HepG2 (cell line): Measurements from ENCODE around the gene ADCY10. TPM values are rescaled to one million over a fixed set of nuclear protein-coding genes. Genes with fewer than 3 reads are reported as not detected.

Source experiments
- ASH2L ChIP-seq: fragments of 300-600, 200-600 bp; sonication (generic); IDR thresholded peaks from 2 replicates; pipeline ENCODE4 v1.7.0; 2017; ENCODE audit warnings: low read depth, mild to moderate bottlenecking, moderate library complexity, mixed read lengths, low read length; ENCODE audit not compliant: insufficient read length
- CSRNP1 ChIP-seq: sonication (generic); formaldehyde crosslinking; IDR thresholded peaks from 2 replicates; pipeline ENCODE4 v1.8.1; 2023; ENCODE audit warnings: mild to moderate bottlenecking, missing genetic modification reagents
- JARID2 ChIP-seq: sonication (generic); formaldehyde crosslinking; IDR thresholded peaks from 2 replicates; pipeline ENCODE4 v1.8.1; 2023; ENCODE audit warnings: missing genetic modification reagents, inconsistent platforms; ENCODE audit not compliant: insufficient replicate concordance
- KAT7 ChIP-seq: IDR thresholded peaks from 2 replicates; pipeline ENCODE4 v1.6.1; 2018; ENCODE audit warnings: borderline replicate concordance, missing compliant biosample characterization
- KMT2A ChIP-seq: sonication (generic); formaldehyde crosslinking; IDR thresholded peaks from 2 replicates; pipeline ENCODE4 v1.4.0; 2020; ENCODE audit warnings: missing genetic modification reagents
- MTF2 ChIP-seq: sonication (generic); formaldehyde crosslinking; IDR thresholded peaks from 2 replicates; pipeline ENCODE4 v1.5.0; 2020; ENCODE audit warnings: missing genetic modification reagents, borderline replicate concordance
- NONO ChIP-seq, 2 experiments: fragments of 450-650 bp in 1 of 2; sonication (generic) in 1 of 2; formaldehyde crosslinking in 1 of 2; IDR thresholded peaks in 1 of 2; conservative IDR thresholded peaks in 1 of 2; 2 replicates each; pipeline versions ENCODE4 v1.6.1 to v1.8.0; 2017 to 2022; ENCODE audit warnings: mild to moderate bottlenecking in 1 of 2, missing genetic modification reagents in 1 of 2, moderate library complexity in 1 of 2
- RFX1 ChIP-seq: fragments of 450-650 bp; IDR thresholded peaks from 2 replicates; pipeline ENCODE4 v1.6.1; 2017
- SIX4 ChIP-seq: sonication (generic); formaldehyde crosslinking; IDR thresholded peaks from 2 replicates; pipeline ENCODE4 v1.4.0; 2020; ENCODE audit warnings: missing genetic modification reagents
- SRSF9 ChIP-seq: fragments of 200-400 bp; formaldehyde crosslinking; IDR thresholded peaks from 2 replicates; pipeline ENCODE4 v1.6.1; 2018; ENCODE audit warnings: borderline replicate concordance, mild to moderate bottlenecking, low read depth, low read length; ENCODE audit not compliant: insufficient read depth, poor library complexity, severe bottlenecking
- SUZ12 ChIP-seq: fragments of 150-350 bp; IDR thresholded peaks from 2 replicates; pipeline ENCODE4 v1.6.1; 2014; ENCODE audit warnings: low read depth, low read length
- TCF12 ChIP-seq, 2 experiments: fragments of 450-650 bp in 1 of 2; sonication (generic) in 1 of 2; formaldehyde crosslinking in 1 of 2; IDR thresholded peaks; 2 replicates each; pipeline versions ENCODE4 v1.6.1 to v1.8.0; 2017 to 2022; ENCODE audit warnings: antibody characterized with exemption in 1 of 2, mild to moderate bottlenecking in 1 of 2, missing genetic modification reagents in 1 of 2, moderate library complexity in 1 of 2
- TRIM22 ChIP-seq: fragments of 450-650 bp; IDR thresholded peaks from 2 replicates; pipeline ENCODE4 v1.6.1; 2017
- ZFP1 ChIP-seq: IDR thresholded peaks from 2 replicates; pipeline ENCODE4 v1.6.1; 2016
- ZNF230 ChIP-seq: sonication (generic); formaldehyde crosslinking; IDR thresholded peaks from 2 replicates; pipeline ENCODE4 v1.4.0; 2020; ENCODE audit warnings: mild to moderate bottlenecking, missing genetic modification reagents
- ZNF24 ChIP-seq: fragments of 450-650 bp; IDR thresholded peaks from 2 replicates; pipeline ENCODE4 v1.6.1; 2017; ENCODE audit warnings: antibody characterized with exemption, mild to moderate bottlenecking
- ZNF337 ChIP-seq: sonication (generic); formaldehyde crosslinking; IDR thresholded peaks from 2 replicates; pipeline ENCODE4 v1.5.1; 2020; ENCODE audit warnings: missing genetic modification reagents, low read depth, mild to moderate bottlenecking, borderline replicate concordance
- ZNF414 ChIP-seq: sonication (generic); formaldehyde crosslinking; IDR thresholded peaks from 2 replicates; pipeline ENCODE4 v1.5.0; 2020; ENCODE audit warnings: missing genetic modification reagents
- ZNF563 ChIP-seq: sonication (generic); formaldehyde crosslinking; IDR thresholded peaks from 2 replicates; pipeline ENCODE4 v1.8.0; 2022; ENCODE audit warnings: mild to moderate bottlenecking, moderate library complexity, missing genetic modification reagents
- ZNF775 ChIP-seq: sonication (generic); formaldehyde crosslinking; IDR thresholded peaks from 2 replicates; pipeline ENCODE4 v1.4.0; 2020; ENCODE audit warnings: missing genetic modification reagents, mild to moderate bottlenecking, moderate library complexity, borderline replicate concordance
- ZNF784 ChIP-seq: sonication (generic); formaldehyde crosslinking; IDR thresholded peaks from 2 replicates; pipeline ENCODE4 v1.5.1; 2020; ENCODE audit warnings: missing genetic modification reagents, mild to moderate bottlenecking, borderline replicate concordance
- ZNF891 ChIP-seq: sonication (generic); formaldehyde crosslinking; IDR thresholded peaks from 2 replicates; pipeline ENCODE4 v1.5.0; 2020; ENCODE audit warnings: mild to moderate bottlenecking, missing genetic modification reagents
- polyA plus RNA-seq, 8 experiments: library from polyadenylated mRNA; depleted of rRNA in 3 of 8; stranded (reverse) in 7 of 8; unstranded in 1 of 8; fragments of >200 nt; fragmentation: Illumina TruSeq in 4 of 8; extraction: Trizol in 4 of 8; gene quantifications; 2 replicates each; pipeline versions ENCODE4 v1.2.1 to v1.2.3, GENCODE V29; 2011 to 2016; ENCODE audit warnings: low read depth in 4 of 8, missing spikeins in 1 of 8, mixed read lengths in 1 of 8; ENCODE audit not compliant: insufficient read depth in 1 of 8
- total RNA-seq, 5 experiments: library from RNA; depleted of rRNA; stranded (reverse); fragments of >200 nt; fragmentation: Illumina TruSeq; extraction: Trizol; gene quantifications; 2 replicates each; pipeline ENCODE4 v1.2.3, GENCODE V29; 2016; ENCODE audit warnings: low read depth in 1 of 5

The ADCY10 gene
- total and polyA plus RNA-seq, 2 of the 13 experiments (the other 11 are each of a cell fraction or from before 2014, with no cell fraction given) = 0.02 to 0.03 TPM

GRCh38 chr1:167935216-167936067 lies 21.5 kb upstream of the ADCY10 start (continued):
- TF ChIP-seq NONO (IDR thresholded peaks at IDR 0.05) (no peak), NONO (CRISPR knock-in tag; conservative IDR thresholded peaks at IDR 0.05) (no peak; the same call in none of the 2 replicates), ASH2L (peak; percentile 33), ZNF414 (CRISPR knock-in tag) (peak; percentile 74; the same call in 1 of the 2 replicates), MTF2 (CRISPR knock-in tag) (no peak), SRSF9 (no peak), ZNF891 (no peak), ZNF230 (CRISPR knock-in tag) (peak; percentile 75), ZFP1 (CRISPR knock-in tag) (no peak), SIX4 (CRISPR knock-in tag) (no peak), JARID2 (CRISPR knock-in tag) (no peak), SUZ12 (no peak), ZNF337 (CRISPR knock-in tag) (0 out of 2 replicates have a peak, but pooled peaks have one; percentile 17), KAT7 (CRISPR knock-in tag) (peak; percentile 80), ZNF775 (CRISPR knock-in tag) (no peak), TRIM22 (no peak), TCF12 (IDR thresholded peaks at IDR 0.05) (no peak), TCF12 (CRISPR knock-in tag; IDR thresholded peaks at IDR 0.05) (peak; percentile 49; the same call in 1 of the 2 replicates), ZNF24 (no peak), ZNF563 (no peak; the same call in 1 of the 2 replicates), KMT2A (CRISPR knock-in tag) (peak; percentile 52; the same call in 1 of the 2 replicates), RFX1 (no peak), CSRNP1 (CRISPR knock-in tag) (no peak), ZNF784 (CRISPR knock-in tag) (no peak)
